K562 (cell line): ENCODE data around the gene PTPRO.

Source experiments
- CBFB ChIP-seq: sonication (generic); formaldehyde crosslinking; IDR thresholded peaks from 2 replicates; pipeline ENCODE4 v1.4.0; 2020; ENCODE audit warnings: mild to moderate bottlenecking, missing genetic modification reagents
- CTCF ChIP-seq, 3 experiments: IDR thresholded peaks in 2 of 3; conservative IDR thresholded peaks in 1 of 3; 2 replicates each; pipeline ENCODE4 v1.5.1; 2011 to 2012; ENCODE audit warnings: low read length in 3 of 3, mild to moderate bottlenecking in 3 of 3, control low read depth in 2 of 3, improper control_type of control experiment in 1 of 3, inconsistent platforms in 1 of 3, low read depth in 1 of 3, mixed read lengths in 1 of 3, moderate library complexity in 1 of 3; ENCODE audit not compliant: insufficient read depth in 2 of 3
- FOXJ3 ChIP-seq: sonication (generic); formaldehyde crosslinking; IDR thresholded peaks from 2 replicates; pipeline ENCODE4 v1.4.0; 2020; ENCODE audit warnings: mild to moderate bottlenecking, missing genetic modification reagents
- GATAD2B ChIP-seq: fragments of 450-650 bp; IDR thresholded peaks from 2 replicates; pipeline ENCODE4 v1.6.1; 2017; ENCODE audit warnings: mild to moderate bottlenecking, borderline replicate concordance
- GMEB1 ChIP-seq: fragments of 250-450 bp; sonication (Bioruptor Pico); IDR thresholded peaks from 2 replicates; pipeline ENCODE4 v1.4.0; 2020; ENCODE audit warnings: mild to moderate bottlenecking
- RB1 ChIP-seq: fragments of 450-650 bp; IDR thresholded peaks from 2 replicates; pipeline ENCODE4 v1.6.1; 2017; ENCODE audit warnings: low read depth, mild to moderate bottlenecking
- SMC3 ChIP-seq: conservative IDR thresholded peaks from 2 replicates; pipeline ENCODE4 v1.6.1; 2011; ENCODE audit warnings: low read depth, low read length, improper control_type of control experiment; ENCODE audit not compliant: insufficient read depth
- SRF ChIP-seq, 2 experiments: fragments of 250-450, 450-650 bp in 1 of 2; sonication (Bioruptor Pico) in 1 of 2; sonication (generic) in 1 of 2; formaldehyde crosslinking; IDR thresholded peaks; 2 replicates each; pipeline versions ENCODE4 v1.5.0 to v1.5.1; 2020 to 2022; ENCODE audit warnings: mild to moderate bottlenecking in 1 of 2, missing genetic modification reagents in 1 of 2
- TAF1 ChIP-seq: IDR thresholded peaks from 2 replicates; pipeline ENCODE4 v1.6.1; 2011; ENCODE audit warnings: mild to moderate bottlenecking, low read length, moderate library complexity; ENCODE audit not compliant: insufficient read depth, control insufficient read depth, severe bottlenecking; ENCODE audit errors: extremely low read depth
- TARDBP ChIP-seq: fragments of 450-650 bp; IDR thresholded peaks from 2 replicates; pipeline ENCODE4 v1.6.1; 2016
- ZFPM2 ChIP-seq: fragments of 250-450 bp; sonication (Bioruptor Pico); IDR thresholded peaks from 2 replicates; pipeline ENCODE4 v1.5.1; 2022; ENCODE audit warnings: mild to moderate bottlenecking
- ZNF639 ChIP-seq, 2 experiments: fragments of 200-800 bp in 1 of 2; sonication (Bioruptor generic) in 1 of 2; sonication (generic) in 1 of 2; formaldehyde crosslinking in 1 of 2; IDR thresholded peaks in 1 of 2; conservative IDR thresholded peaks in 1 of 2; 2 replicates each; pipeline versions ENCODE4 v1.5.0 to v1.6.1; 2016 to 2020; ENCODE audit warnings: missing compliant biosample characterization in 1 of 2, missing genetic modification characterization in 1 of 2, missing genetic modification reagents in 1 of 2
- ZNF707 ChIP-seq: fragments of 250-450 bp; sonication (Bioruptor Pico); conservative IDR thresholded peaks from 2 replicates; pipeline ENCODE4 v1.8.0; 2022; ENCODE audit warnings: inconsistent platforms, mild to moderate bottlenecking, moderate library complexity
- ZNF740 ChIP-seq, 3 experiments: fragments of 200-800 bp in 1 of 3; sonication (Bioruptor generic) in 1 of 3; sonication (generic) in 1 of 3; formaldehyde crosslinking in 1 of 3; IDR thresholded peaks; 2 replicates each; pipeline versions ENCODE4 v1.6.1 to v1.8.0; 2016 to 2022; ENCODE audit warnings: mild to moderate bottlenecking in 2 of 3, missing compliant biosample characterization in 2 of 3, missing genetic modification characterization in 2 of 3, missing genetic modification reagents in 1 of 3

- TF ChIP-seq RB1 (no peak), GATAD2B (no peak), ZNF707 (CRISPR knock-in tag) (no peak), CBFB (CRISPR knock-in tag) (no peak), CTCF (IDR thresholded peaks at IDR 0.05 in 2 of 3, conservative IDR thresholded peaks at IDR 0.05 in 1 of 3; ENCODE audit: insufficient read depth in 2 of 3, low read depth in 1 of 3, low read length in 3 of 3) (no peak), ZNF740 (CRISPR knock-in tag; IDR thresholded peaks at IDR 0.05) (no peak), ZNF740 (tag; IDR thresholded peaks at IDR 0.05) (no peak), TAF1 (no peak), FOXJ3 (CRISPR knock-in tag) (no peak), GMEB1 (CRISPR knock-in tag) (no peak), ZNF639 (CRISPR knock-in tag; conservative IDR thresholded peaks at IDR 0.05 in 1 of 2, IDR thresholded peaks at IDR 0.05 in 1 of 2) (no peak), ZFPM2 (CRISPR knock-in tag) (no peak), SRF (CRISPR knock-in tag; IDR thresholded peaks at IDR 0.05) (no peak), SMC3 (no peak), TARDBP (no peak)
These were observed 175.5 kb downstream of the PTPRO start for GRCh38 chr12:15497671-15498292.
